Endometrial microvascular endothelial cells (primary cell): Measurements from ENCODE around the gene SLC25A21. TPM values are rescaled to one million over a fixed set of nuclear protein-coding genes. Genes with fewer than 3 reads are reported as not detected.

Experiments
- in situ Hi-C: cut with HindIII; loops from 2 replicates; pipeline ENCODE4 v1.10.0; 2017; ENCODE audit warnings: low sequenced_read_pairs, low pct_unique_long_range_greater_than_20kb; ENCODE audit errors: inconsistent ontology term
- total RNA-seq: library from RNA; depleted of rRNA; stranded (reverse); fragments of >200 nt; gene quantifications from one replicate; pipeline ENCODE4 v1.2.3, GENCODE V29; 2015; ENCODE audit errors: inconsistent ontology term

SLC25A21 gene
- total RNA-seq, 1 donor from 2014 or later, result 1.4 TPM

GRCh38 chr14:36973806-36974442 is 198.5 kb downstream of the SLC25A21 start:
- in situ Hi-C loops, result no loop called here

GRCh38 chr14:36971263-36971855 is 201.0 kb downstream of the SLC25A21 start:
- in situ Hi-C loops, result no loop called here

- in situ Hi-C loops, result no loop called here
These were observed 204.4 kb downstream of the SLC25A21 start for GRCh38 chr14:36967892-36968555.

GRCh38 chr14:36955967-36956366 is 216.4 kb downstream of the SLC25A21 start:
- in situ Hi-C loops, result no loop called here

GRCh38 chr14:36955376-36955775 is 217.0 kb downstream of the SLC25A21 start:
- in situ Hi-C loops, result no loop called here

- in situ Hi-C loops, result no loop called here
These were observed 219.7 kb downstream of the SLC25A21 start for GRCh38 chr14:36952689-36953088.

- in situ Hi-C loops, result no loop called here
These were observed 221.0 kb downstream of the SLC25A21 start for GRCh38 chr14:36951380-36951911.

GRCh38 chr14:36950812-36951211 is 221.6 kb downstream of the SLC25A21 start:
- in situ Hi-C loops, result no loop called here

- in situ Hi-C loops, result no loop called here
These were observed 223.0 kb downstream of the SLC25A21 start for GRCh38 chr14:36949371-36949770.

GRCh38 chr14:36948157-36948859 is 224.1 kb downstream of the SLC25A21 start:
- in situ Hi-C loops, result no loop called here

- in situ Hi-C loops, result no loop called here
These were observed 225.0 kb downstream of the SLC25A21 start for GRCh38 chr14:36947362-36947761.

- in situ Hi-C loops, result no loop called here
These were observed 225.5 kb downstream of the SLC25A21 start for GRCh38 chr14:36946872-36947271.

GRCh38 chr14:36944307-36945010 is 227.9 kb downstream of the SLC25A21 start:
- in situ Hi-C loops, result no loop called here

GRCh38 chr14:36942522-36943245 is 229.7 kb downstream of the SLC25A21 start:
- in situ Hi-C loops, result no loop called here

GRCh38 chr14:36941783-36942521 is 230.5 kb downstream of the SLC25A21 start:
- in situ Hi-C loops, result no loop called here

GRCh38 chr14:36940476-36940875 is 231.9 kb downstream of the SLC25A21 start:
- in situ Hi-C loops, result no loop called here

GRCh38 chr14:36939265-36939664 is 233.1 kb downstream of the SLC25A21 start:
- in situ Hi-C loops, result no loop called here

GRCh38 chr14:36938678-36939077 is 233.7 kb downstream of the SLC25A21 start:
- in situ Hi-C loops, result no loop called here
